ENCODE results near the gene CYP2C18.

The CYP2C18 gene

GRCh38 chr10:94687625-94688248, 4.2 kb downstream of the CYP2C18 start:
- TF ChIP-seq, protein P1, sequence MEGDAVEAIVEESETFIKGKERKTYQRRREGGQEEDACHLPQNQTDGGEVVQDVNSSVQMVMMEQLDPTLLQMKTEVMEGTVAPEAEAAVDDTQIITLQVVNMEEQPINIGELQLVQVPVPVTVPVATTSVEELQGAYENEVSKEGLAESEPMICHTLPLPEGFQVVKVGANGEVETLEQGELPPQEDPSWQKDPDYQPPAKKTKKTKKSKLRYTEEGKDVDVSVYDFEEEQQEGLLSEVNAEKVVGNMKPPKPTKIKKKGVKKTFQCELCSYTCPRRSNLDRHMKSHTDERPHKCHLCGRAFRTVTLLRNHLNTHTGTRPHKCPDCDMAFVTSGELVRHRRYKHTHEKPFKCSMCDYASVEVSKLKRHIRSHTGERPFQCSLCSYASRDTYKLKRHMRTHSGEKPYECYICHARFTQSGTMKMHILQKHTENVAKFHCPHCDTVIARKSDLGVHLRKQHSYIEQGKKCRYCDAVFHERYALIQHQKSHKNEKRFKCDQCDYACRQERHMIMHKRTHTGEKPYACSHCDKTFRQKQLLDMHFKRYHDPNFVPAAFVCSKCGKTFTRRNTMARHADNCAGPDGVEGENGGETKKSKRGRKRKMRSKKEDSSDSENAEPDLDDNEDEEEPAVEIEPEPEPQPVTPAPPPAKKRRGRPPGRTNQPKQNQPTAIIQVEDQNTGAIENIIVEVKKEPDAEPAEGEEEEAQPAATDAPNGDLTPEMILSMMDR (IDR thresholded peaks at IDR 0.05): no peak
- TF ChIP-seq ZFX (IDR thresholded peaks at IDR 0.05; ENCODE audit: borderline replicate concordance): no peak
- no peak overlapping the region for H3K27ac ChIP-seq

- H3K27ac ChIP-seq: no peak overlapping the region
- TF ChIP-seq, protein P1 (IDR thresholded peaks at IDR 0.05): no peak
- TF ChIP-seq ZFX (IDR thresholded peaks at IDR 0.05; ENCODE audit: borderline replicate concordance): no peak
Measured at GRCh38 chr10:94706089-94706488, 22.6 kb downstream of the CYP2C18 start.

GRCh38 chr10:94710578-94710977, 27.0 kb downstream of the CYP2C18 start:
- no peak for TF ChIP-seq ZFX (IDR thresholded peaks at IDR 0.05; ENCODE audit: borderline replicate concordance)
- TF ChIP-seq, protein P1 (IDR thresholded peaks at IDR 0.05): no peak
- no peak overlapping the region for H3K27ac ChIP-seq

GRCh38 chr10:94725871-94726270, 42.3 kb downstream of the CYP2C18 start:
- no peak for TF ChIP-seq ZFX (IDR thresholded peaks at IDR 0.05; ENCODE audit: borderline replicate concordance)
- TF ChIP-seq, protein P1 (IDR thresholded peaks at IDR 0.05): no peak
- no peak overlapping the region for H3K27ac ChIP-seq

GRCh38 chr10:94735197-94735596, 51.7 kb downstream of the CYP2C18 start:
- H3K27ac ChIP-seq: no peak overlapping the region
- no peak for TF ChIP-seq ZFX (IDR thresholded peaks at IDR 0.05; ENCODE audit: borderline replicate concordance)
- TF ChIP-seq, protein P1 (IDR thresholded peaks at IDR 0.05): no peak

DNA sequence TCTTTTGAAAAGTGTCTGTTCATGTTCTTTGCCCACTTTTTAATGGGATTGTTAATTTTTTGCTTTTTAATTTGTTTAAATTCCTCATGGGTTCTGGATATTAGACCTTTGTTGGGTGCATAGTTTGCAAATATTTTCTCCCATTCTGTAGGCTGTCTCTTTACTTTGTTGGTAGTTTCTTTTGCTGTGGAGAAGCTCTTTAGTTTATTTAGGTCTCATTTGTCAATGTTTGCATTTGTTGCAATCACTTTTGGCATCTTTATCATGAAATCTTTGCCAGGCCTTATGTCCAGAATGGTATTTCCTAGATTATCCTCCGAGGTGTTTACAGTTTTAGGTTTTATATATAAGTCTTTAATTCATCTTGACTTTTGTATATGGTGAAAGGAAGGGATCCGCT, 55.1 kb downstream of the CYP2C18 start:
- TF ChIP-seq, protein P1 (IDR thresholded peaks at IDR 0.05): no peak
- no peak for TF ChIP-seq ZFX (IDR thresholded peaks at IDR 0.05; ENCODE audit: borderline replicate concordance)
- H3K27ac ChIP-seq: no peak overlapping the region

GRCh38 chr10:94747137-94747536, 63.6 kb downstream of the CYP2C18 start:
- no peak overlapping the region for H3K27ac ChIP-seq
- TF ChIP-seq, protein P1 (IDR thresholded peaks at IDR 0.05): no peak
- no peak for TF ChIP-seq ZFX (IDR thresholded peaks at IDR 0.05; ENCODE audit: borderline replicate concordance)

Measured in 22Rv1 (cell line).